Natural killer cell (primary cell): ENCODE data around the gene CDC5L. TPM values are rescaled to one million over a fixed set of nuclear protein-coding genes. Genes with fewer than 3 reads are reported as not detected.

Source experiments
- ATAC-seq, 3 donors: fragments of 150-1000 bp in 2 of 3; fragments of 200-7000 bp in 1 of 3; cut with Tn5 transposase; 1 replicate in 1 of 3; 2 replicates in 2 of 3; pipeline ENCODE4 v1.10.0; 2021; ENCODE audit warnings: mild to moderate bottlenecking in 2 of 3, moderate library complexity in 2 of 3
- DNase-seq, 2 donors: peaks; one replicate each; pipeline versions ENCODE4 v3.0.0 to v3.0.0-alpha.2; 2013 to 2021; ENCODE audit warnings: mixed read lengths in 1 of 2
- H3K27ac ChIP-seq: one replicate; pipeline ENCODE4 v1.5.1; 2013; ENCODE audit warnings: mild to moderate bottlenecking, low read length
- H3K27me3 ChIP-seq: one replicate; pipeline ENCODE4 v1.6.1; 2013; ENCODE audit warnings: low read length; ENCODE audit not compliant: control insufficient read depth, insufficient read depth
- H3K36me3 ChIP-seq: one replicate; pipeline ENCODE4 v1.6.1; 2013; ENCODE audit warnings: low read length; ENCODE audit not compliant: control insufficient read depth, insufficient read depth
- H3K4me1 ChIP-seq: one replicate; pipeline ENCODE4 v1.6.1; 2013; ENCODE audit warnings: low read length; ENCODE audit not compliant: control insufficient read depth, insufficient read depth
- H3K4me3 ChIP-seq: one replicate; pipeline ENCODE4 v1.5.1; 2013; ENCODE audit warnings: low read length
- H3K9me3 ChIP-seq: one replicate; pipeline ENCODE4 v1.6.1; 2013; ENCODE audit warnings: low read length; ENCODE audit not compliant: control insufficient read depth, insufficient read depth
- H3K27ac Mint-ChIP-seq, 2 donors: one replicate each; pipeline ENCODE4 v1.8.0; 2022; ENCODE audit warnings: mild to moderate bottlenecking in 2 of 2, mixed read lengths in 2 of 2, moderate library complexity in 1 of 2
- H3K27me3 Mint-ChIP-seq, 2 donors: one replicate each; pipeline ENCODE4 v1.8.0; 2022; ENCODE audit warnings: low read depth in 2 of 2, mixed read lengths in 2 of 2
- H3K36me3 Mint-ChIP-seq: one replicate; pipeline ENCODE4 v1.8.0; 2022; ENCODE audit warnings: mixed read lengths
- H3K4me1 Mint-ChIP-seq, 2 donors: one replicate each; pipeline ENCODE4 v1.8.0; 2022; ENCODE audit warnings: mixed read lengths in 2 of 2
- H3K4me3 Mint-ChIP-seq: one replicate; pipeline ENCODE4 v1.8.0; 2022; ENCODE audit warnings: mild to moderate bottlenecking, moderate library complexity, mixed read lengths
- H3K9me3 Mint-ChIP-seq, 2 donors: one replicate each; pipeline ENCODE4 v1.8.0; 2022; ENCODE audit warnings: mixed read lengths in 2 of 2
- WGBS: methylation state at CpG from one replicate; pipeline ENCODE4 v1.1.7; 2013; ENCODE audit warnings: missing lambda C conversion rate; ENCODE audit not compliant: insufficient coverage; 5-methylcytosine and 5-hydroxymethylcytosine counted together
- intact Hi-C: fragments of 100-400 bp; cut with micrococcal nuclease; formaldehyde crosslinking; loops from one replicate; pipeline ENCODE4 v1.14.2; 2022
- total RNA-seq, 4 donors: library from RNA; stranded (reverse); fragments of 120-200 nt in 1 of 4; gene quantifications; one replicate each; pipeline versions ENCODE4 v1.2.3 to v1.2.4, GENCODE V29; 2013 to 2022
- TF ChIP-seq, protein P1 (sequence below): fragments of 200-600 bp; IDR thresholded peaks from one replicate; pipeline ENCODE4 v1.8.0; 2022; ENCODE audit warnings: antibody characterized with exemption

The CDC5L gene
- total RNA-seq, 3 donors from 2014 or later (not counting 1 experiment from before 2014, with no cell fraction given), result 22.0 to 25.0 (median 24.9) TPM

DNA sequence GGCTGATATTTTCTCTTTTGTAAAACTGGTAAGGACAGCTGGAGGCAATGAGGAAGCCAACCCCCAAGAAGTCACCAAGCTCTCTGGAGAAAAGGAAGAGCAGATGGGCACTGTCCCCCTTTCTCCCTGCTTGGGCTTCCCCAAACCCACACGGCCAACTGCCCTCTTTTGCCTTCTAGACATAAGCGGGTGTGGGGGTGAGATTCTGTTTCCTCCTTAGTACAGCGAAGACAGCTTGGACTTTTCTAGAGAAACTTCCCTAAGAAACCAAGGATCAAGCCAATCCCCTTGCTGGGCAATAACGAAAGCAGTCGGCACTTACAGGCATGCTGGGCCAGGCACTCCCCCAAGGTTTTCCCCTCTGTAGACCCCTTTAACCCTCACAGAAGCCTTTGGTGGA lies 110.3 kb downstream of the CDC5L start:
- no peak for ATAC-seq
- no peak for DNase-seq
- Histone ChIP-seq H3K9me3 (no peaks in the 10 kb centered on the region), H3K27ac (no peak overlapping the region), H3K4me1 (no peaks in the 10 kb centered on the region), H3K36me3 (no peaks in the 10 kb centered on the region), H3K4me3 (no peak overlapping the region), H3K27me3 (no peaks in the 10 kb centered on the region)
- Mint-ChIP-seq H3K36me3 (no peaks in the 10 kb centered on the region), H3K9me3 (no peaks in the 10 kb centered on the region), H3K4me1 (peaks cover 0 to 4% of the 10 kb centered on the region in 2 donors), H3K27ac (no peak overlapping the region), H3K27me3 (peaks cover 2 to 17% of the 10 kb centered on the region in 2 donors), H3K4me3 (no peak overlapping the region)
- intact Hi-C loops, result no loop called here
- WGBS, result 94% methylated on average over 4 of the region's 5 CpGs
- TF ChIP-seq, protein P1, sequence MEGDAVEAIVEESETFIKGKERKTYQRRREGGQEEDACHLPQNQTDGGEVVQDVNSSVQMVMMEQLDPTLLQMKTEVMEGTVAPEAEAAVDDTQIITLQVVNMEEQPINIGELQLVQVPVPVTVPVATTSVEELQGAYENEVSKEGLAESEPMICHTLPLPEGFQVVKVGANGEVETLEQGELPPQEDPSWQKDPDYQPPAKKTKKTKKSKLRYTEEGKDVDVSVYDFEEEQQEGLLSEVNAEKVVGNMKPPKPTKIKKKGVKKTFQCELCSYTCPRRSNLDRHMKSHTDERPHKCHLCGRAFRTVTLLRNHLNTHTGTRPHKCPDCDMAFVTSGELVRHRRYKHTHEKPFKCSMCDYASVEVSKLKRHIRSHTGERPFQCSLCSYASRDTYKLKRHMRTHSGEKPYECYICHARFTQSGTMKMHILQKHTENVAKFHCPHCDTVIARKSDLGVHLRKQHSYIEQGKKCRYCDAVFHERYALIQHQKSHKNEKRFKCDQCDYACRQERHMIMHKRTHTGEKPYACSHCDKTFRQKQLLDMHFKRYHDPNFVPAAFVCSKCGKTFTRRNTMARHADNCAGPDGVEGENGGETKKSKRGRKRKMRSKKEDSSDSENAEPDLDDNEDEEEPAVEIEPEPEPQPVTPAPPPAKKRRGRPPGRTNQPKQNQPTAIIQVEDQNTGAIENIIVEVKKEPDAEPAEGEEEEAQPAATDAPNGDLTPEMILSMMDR, result no peak

DNA sequence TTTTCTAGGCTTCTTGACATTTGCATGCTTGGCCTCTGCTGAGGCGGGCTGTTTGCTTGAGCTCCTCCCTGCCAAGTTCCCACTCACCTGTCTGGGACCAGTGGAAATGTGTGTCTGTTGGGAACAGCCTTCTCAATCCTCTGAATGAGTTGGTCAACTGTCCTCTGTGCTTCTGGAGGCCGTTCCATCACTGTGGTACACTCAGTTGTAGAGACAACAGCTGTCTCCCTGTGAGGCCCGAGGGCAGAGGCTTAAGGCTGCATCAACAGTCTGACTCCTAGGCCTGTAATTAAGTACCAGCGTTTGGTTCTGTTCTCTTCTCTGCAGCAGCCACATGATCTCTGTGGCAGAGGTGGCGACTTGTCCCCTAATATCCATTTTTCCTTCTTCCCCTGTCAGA lies 110.9 kb downstream of the CDC5L start:
- Histone ChIP-seq H3K27me3 (no peaks in the 10 kb centered on the region), H3K4me1 (no peaks in the 10 kb centered on the region), H3K9me3 (no peaks in the 10 kb centered on the region), H3K4me3 (no peak overlapping the region), H3K36me3 (no peaks in the 10 kb centered on the region), H3K27ac (no peak overlapping the region)
- Mint-ChIP-seq H3K4me3 (no peak overlapping the region), H3K9me3 (no peaks in the 10 kb centered on the region), H3K27me3 (peaks cover 8 to 17% of the 10 kb centered on the region in 2 donors), H3K36me3 (no peaks in the 10 kb centered on the region), H3K4me1 (peaks cover 0 to under 1% of the 10 kb centered on the region in 2 donors), H3K27ac (no peak overlapping the region)
- DNase-seq (no peak), ATAC-seq (no peak)
- intact Hi-C loops, result no loop called here
- TF ChIP-seq, protein P1, result no peak
- WGBS, result 81% methylated on average over 5 of the region's 5 CpGs

DNA sequence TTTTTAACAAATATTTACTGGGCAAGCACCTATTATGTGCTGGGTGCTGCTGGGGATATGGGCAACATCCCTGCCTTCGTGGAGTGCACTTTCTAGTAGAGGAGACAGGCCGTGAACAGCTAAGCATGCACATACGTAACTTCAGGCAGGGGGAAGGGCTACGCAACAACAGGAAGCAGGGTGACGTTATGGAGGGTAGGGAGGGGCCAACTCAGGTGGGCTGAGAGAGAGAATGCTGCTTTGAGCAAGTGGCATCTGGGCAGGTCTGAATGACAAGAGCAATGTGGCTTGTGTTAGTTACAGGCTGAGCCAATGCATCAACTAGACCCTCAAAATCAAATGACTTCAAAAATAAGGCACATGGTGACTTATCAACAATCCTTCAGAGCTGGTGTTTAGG lies 112.1 kb downstream of the CDC5L start:
- intact Hi-C loops, result no loop called here
- H3K36me3 Mint-ChIP-seq, result no peaks in the 10 kb centered on the region
- WGBS, result 77% methylated on average over 5 of the region's 5 CpGs

More for the DNA sequence above, 112.1 kb downstream of the CDC5L start:
- H3K4me3 Mint-ChIP-seq, result no peak overlapping the region
- H3K4me3 ChIP-seq, result no peak overlapping the region
- H3K9me3 Mint-ChIP-seq, result no peaks in the 10 kb centered on the region
- H3K27me3 Mint-ChIP-seq, result peaks cover 14 to 16% of the 10 kb centered on the region in 2 donors
- DNase-seq (no peak), ATAC-seq (no peak)
- H3K4me1 Mint-ChIP-seq, result no peaks in the 10 kb centered on the region
- TF ChIP-seq, protein P1, result no peak
- no peak overlapping the region for H3K27ac ChIP-seq
- H3K9me3 ChIP-seq, result no peaks in the 10 kb centered on the region
- H3K4me1 ChIP-seq, result no peaks in the 10 kb centered on the region
- H3K36me3 ChIP-seq, result no peaks in the 10 kb centered on the region
- H3K27ac Mint-ChIP-seq, result no peak overlapping the region
- H3K27me3 ChIP-seq, result no peaks in the 10 kb centered on the region

Other genes with a start within 250 kb of the CDC5L start
- gene CAPN11, start 228.9 kb upstream of the CDC5L start, total RNA-seq, result not detected
- gene MYMX, start 170.8 kb upstream of the CDC5L start, total RNA-seq, result not detected
- 1 to 10 TPM; 2.2 to 5.5 (median 5.2) TPM for gene SLC29A1, start 164.1 kb upstream of the CDC5L start, total RNA-seq
- 100 to 1,000 TPM; 256 to 372 (median 308) TPM for gene HSP90AB1, start 140.6 kb upstream of the CDC5L start, total RNA-seq
- 10 to 100 TPM; 20.9 to 27.7 (median 26.8) TPM for gene SLC35B2, start 130.2 kb upstream of the CDC5L start, total RNA-seq
- gene NFKBIE, start 122.2 kb upstream of the CDC5L start, total RNA-seq, result 10 to 100 TPM; 44.9 to 61.5 (median 56.4) TPM
- not detected for gene TMEM151B, start 117.3 kb upstream of the CDC5L start, total RNA-seq
- 10 to 100 TPM; 14.1 to 17.2 (median 14.2) TPM for gene AARS2, start 74.4 kb upstream of the CDC5L start, total RNA-seq
- not detected for gene SPATS1, start 45.1 kb upstream of the CDC5L start, total RNA-seq